ENCODE measurements around the gene VPS33B.

VPS33B gene

DNA sequence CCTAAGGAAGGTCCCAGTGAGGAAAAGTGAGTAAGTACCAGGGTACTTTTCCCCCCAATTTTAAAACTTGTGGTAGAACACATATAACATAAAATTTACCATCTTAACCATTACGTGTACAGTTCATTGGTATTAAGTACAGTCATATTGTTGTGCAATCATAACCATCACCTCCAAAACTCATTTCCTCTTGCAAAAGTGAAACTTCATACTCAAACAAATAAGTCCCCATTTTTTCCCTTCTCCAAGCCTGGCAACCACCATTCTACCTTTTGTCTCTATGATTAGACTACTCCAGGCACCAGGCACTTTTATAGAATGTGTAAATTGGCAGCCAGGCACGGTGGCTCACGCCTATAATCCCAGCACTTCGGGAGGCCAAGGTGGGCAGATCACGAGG is 40.3 kb downstream of the VPS33B start:
- no peak for DNase-seq

DNA sequence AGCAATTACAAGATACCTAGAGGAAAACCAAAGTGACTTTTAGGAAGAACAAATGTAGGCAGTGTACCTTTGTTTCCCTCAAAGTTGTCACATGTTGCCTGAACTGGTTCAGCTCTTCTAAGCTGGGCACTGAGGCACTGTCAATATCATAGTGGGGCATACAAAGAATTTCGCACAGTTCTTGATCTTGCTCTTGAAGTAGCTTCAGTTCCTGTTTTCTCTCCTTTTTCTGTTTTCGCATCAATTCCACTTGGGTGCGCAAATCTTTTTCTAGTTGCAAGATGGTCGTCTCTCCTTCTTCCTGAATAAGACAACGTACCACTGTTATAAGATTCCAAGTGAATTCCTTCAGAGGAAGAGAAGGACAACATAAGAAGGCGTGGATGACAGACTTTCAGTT is 40.7 kb downstream of the VPS33B start:
- DNase-seq, result no peak

DNA sequence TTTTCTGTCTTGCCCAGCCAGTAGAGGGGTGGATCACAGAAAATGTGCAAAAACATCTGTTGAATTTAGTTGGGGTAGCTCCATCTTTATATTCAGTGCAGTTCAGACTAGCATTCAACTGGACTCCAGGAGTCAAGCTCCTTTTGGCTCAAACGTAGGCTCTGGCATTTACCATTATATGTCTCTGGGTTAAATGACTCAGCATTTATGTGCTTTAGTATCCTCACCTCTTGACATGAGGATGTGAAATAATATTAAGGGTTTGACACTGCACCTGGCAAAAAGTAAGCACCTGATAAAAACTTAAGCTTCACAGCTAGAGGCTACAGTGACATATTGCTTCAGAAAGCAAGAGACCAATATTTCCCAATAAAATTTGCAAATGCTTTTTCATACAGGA is 42.8 kb downstream of the VPS33B start:
- DNase-seq, result no peak

DNA sequence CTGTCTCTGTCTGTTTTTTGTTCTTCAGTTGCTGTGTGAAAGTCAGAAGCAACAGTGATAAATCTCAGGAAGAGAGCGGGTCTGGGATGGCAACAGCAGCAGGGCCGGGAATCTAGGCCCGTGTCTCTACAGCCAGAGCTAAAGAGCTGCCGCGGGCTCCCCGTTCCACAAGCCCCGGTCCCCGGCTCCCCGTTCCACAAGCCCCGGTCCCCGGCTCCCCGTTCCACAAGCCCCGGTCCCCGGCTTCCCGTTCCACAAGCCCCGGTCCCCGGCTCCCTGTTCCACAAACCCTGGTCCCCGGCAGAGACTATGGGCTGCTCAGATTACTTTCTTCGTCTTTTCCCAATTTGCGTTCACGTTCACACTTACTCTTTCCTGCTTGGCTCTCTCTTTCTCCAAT is 48.2 kb downstream of the VPS33B start:
- no peak for DNase-seq

DNA sequence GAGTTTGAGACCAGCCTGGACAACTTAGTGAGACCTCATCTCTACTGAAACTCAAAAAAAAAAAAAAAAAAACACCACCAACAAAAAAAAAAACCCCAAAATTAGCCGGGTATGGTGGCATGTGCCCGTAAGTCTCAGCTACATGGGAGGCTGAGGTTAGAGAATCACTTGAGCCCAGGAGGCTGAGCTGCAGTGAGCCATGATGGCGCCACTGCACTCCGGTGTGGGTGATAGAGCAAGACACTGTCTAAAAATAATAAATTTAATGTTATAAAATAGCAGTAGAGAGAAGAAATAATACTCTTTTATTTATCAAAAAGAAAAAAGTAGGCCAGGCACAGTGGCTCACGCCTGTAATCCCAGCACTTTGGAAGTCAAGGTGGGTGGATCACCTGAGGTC is 50.3 kb downstream of the VPS33B start:
- DNase-seq, result no peak

DNA sequence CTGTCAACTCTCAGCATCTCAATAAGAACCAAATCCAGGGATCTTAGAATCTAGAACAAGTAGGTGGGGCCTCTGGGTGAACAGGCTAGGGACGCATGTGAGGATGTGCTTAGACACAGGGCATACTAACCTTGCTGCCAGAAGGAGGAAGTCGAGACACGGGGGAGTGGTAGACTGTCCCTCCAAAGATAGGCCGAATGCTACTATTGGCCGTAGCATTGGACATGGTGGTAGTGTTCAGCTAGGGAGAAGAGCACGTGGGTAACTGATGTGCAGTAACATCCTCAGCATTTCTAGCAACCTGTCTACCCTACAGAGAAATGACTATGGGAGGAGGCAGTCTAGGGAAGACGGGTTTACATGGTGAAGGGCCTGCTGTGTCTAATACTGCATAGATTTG is 52.1 kb downstream of the VPS33B start:
- DNase-seq, result no peak

DNA sequence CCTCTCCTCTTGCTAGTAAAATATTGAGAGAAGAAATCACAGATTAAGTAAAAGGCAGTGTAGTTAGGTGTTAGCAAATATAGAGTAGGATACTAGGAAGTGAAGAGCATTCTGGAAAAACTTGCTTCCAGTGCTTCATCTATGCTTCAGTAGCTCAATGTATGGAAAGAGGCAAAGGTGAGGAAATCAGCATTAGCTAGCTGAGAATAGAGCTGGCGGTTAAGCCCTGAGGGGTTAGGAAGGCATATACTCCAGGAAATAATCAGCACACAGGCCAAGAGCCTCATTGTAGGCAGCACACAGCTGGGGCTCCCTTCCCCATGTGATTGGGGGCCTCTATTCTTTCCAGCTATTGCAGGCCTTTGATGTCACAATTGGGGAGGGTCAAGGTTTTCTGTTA is 54.0 kb downstream of the VPS33B start:
- no peak for DNase-seq

DNA sequence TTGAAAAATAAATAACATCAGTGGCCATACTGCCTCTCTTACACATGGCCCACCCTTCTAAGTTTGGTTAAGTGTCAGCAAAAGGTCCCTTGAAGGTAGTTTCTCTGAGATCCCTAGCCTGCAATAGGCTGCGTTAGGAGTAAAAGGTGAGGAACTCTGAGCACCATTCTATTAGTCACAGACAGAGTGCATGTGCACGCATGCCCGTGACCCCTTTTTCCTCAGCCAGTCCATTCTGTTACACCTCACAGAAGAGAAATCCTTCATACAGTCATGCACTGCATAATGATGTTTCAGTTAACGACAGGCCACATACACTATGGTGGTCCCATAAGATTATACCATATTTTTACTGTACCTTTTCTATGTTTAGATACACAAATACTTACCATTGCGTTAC is 55.2 kb downstream of the VPS33B start:
- DNase-seq, result no peak

DNA sequence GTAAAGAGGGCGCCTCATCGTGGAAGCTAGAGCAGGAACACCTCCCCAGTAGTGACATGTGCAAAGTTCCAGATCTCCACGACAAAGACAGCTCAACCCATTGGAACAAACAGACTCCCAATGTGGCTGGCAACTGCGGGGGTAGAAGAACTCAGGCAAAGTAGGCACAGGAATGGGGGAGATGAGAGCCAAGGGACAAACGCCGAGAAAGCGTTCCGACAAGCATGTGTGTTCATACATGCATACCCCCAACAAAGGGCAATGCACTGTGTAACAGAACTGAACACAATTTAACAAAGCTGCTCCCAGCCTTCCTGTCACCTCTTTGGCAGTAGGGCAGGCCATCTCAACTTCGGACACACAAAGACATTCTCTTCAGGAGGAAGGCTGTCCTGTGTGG is 56.1 kb downstream of the VPS33B start:
- no peak for DNase-seq

DNA sequence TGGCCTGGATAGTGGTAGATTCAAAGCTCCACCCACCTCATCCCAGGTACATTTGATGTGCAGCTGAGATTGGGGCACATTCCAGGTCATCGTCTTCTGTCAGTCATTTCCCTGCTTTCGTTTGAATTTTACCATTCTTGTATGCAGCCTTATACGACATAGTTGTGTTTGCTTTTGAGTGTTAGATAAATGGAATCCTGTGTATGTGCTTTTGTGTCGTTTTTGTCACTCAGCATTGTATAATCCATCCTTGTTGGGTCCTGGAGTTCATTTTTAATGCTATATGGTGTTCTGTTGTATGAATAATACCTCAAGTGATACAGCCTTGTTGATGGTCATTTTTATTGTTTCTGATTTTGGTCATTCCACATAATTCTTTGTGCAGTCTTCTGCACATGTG is 60.4 kb downstream of the VPS33B start:
- DNase-seq, result no peak

DNA sequence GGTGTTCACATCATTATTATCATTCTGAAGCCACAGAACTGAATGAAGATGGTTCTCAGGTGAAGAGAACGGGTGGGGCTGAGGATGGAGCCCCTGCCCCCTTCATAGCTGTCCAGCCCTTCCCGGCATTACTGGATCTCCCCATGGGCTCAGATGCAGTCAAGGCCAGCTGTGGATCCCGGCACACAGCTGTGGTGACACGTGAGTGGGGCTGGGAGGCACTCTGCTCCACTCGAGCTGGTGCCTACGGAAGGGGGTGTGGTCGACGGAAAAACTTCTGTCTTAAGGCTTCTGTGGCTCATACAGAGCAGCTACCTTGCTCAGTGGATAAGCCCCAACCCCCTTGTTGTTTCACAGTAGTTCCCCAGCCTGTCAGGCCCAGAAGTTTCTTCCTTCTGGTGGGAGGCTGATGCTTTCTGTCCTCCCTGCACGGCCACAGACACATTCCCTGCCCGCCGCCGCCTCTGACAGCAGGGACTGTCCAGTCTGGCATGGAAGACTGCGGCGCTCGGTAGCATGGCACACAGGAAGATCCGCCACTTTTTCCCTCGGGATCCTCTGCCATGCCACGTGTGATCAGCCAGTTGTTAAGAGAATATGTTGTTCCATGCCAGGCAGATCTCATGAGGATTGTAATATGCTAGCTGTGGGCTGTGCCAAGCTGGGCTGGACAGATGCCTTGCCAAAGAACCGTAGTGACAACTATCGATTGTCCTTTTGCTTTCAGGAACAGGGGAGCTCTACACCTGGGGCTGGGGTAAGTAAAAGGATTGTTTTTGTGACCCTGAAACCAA is 61.9 kb downstream of the VPS33B start:
- DNase-seq, result peak in 2 of 51 donors; percentile 18 to 33

DNA sequence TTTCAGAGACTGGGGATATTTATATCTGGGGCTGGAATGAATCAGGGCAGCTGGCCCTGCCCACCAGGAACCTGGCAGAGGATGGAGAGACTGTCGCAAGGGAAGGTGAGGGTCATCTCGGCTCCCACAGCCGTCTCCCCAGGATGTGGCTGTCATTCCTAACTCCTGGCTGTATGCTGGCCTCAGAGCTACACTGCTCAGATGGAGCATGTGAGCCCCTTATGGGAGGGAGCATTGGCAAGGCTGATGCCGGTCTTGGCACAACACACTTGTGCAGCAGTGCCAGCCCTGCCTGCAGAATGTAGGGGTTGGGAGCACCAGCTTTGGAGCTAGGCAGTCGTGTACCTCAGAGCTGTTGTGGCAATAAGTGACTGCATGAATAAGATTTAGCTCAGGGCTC is 62.5 kb downstream of the VPS33B start:
- peak in 35 of 51 donors; percentile 4 to 79 (median 37) for DNase-seq

DNA sequence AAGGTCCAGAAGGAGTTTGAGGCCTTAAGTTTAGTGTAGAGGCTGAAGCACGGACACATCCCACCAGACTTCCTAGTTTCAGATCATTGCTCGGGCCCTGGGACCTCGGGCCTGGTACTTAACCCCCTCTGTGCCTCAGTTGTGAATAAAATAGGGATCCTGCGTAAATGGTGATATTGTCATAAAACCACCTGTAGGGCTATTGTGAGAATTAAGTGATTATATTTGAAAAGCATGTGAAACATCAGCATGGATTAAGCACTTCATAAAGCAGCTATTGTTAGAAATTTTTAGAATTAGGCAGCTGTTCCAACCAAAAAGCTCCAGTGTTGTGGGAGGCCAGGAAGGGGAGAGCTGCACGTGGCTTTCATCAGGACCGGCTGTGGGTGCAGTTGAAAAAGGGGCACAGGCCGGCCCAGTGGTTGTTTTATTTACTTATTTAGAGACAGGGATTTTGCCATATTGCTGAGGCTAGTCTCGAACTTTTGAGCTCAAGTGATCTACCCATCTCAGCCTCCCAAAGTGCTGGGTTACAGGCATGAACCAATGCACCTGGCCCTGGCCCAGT is 63.3 kb downstream of the VPS33B start:
- DNase-seq, result no peak

DNA sequence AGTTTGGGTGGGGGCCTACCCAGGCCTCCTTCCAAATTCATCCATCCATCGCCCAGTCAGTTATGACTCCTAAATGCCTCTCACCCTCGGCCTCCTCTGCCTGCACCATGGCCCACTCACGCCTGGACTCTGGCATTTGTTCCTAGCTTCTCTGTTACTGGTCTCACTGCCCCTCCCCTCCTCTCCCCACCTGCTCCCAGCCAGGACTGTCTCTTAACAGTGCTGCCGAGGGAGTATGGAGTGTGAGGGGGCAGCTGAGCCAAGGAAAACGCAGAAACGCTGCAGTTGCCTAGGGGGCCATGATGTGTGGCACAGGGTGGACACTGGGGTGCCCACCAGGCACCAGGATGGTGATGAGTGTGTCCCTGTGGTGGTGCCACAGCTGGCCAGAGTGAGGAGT is 64.6 kb downstream of the VPS33B start:
- peak in 1 of 51 donors; percentile 50 for DNase-seq

DNA sequence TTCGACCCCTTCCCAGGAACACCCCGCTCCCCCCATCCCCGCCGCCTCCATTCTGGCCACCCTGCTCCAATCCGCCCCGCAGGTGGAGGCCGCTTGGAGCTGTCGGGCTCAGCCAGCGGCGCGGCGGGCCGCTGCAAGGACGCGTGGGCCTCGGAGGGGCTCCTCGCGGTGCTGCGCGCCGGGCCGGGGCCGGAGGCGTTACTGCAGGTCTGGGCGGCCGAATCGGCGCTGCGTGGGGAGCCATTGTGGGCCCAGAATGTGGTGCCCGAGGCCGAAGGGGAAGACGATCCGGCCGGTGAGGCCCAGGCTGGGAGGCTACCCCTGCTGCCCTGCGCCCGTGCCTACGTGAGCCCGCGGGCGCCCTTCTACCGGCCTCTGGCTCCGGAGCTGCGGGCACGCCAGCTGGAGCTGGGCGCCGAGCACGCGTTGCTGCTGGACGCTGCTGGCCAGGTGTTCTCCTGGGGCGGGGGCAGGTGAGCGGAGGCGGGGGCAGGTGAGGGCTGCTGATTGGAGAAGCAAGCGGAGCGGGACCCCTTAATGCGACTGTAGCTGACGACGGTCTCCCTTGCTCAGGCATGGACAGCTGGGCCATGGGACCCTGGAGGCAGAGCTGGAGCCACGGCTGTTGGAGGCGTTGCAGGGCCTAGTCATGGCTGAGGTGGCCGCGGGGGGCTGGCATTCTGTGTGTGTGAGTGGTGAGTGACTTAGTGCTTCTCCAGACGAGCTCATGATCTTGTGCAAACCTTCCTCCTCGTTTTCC is 65.2 kb downstream of the VPS33B start:
- DNase-seq, result peak in 15 of 51 donors; percentile 5 to 81 (median 41)

DNA sequence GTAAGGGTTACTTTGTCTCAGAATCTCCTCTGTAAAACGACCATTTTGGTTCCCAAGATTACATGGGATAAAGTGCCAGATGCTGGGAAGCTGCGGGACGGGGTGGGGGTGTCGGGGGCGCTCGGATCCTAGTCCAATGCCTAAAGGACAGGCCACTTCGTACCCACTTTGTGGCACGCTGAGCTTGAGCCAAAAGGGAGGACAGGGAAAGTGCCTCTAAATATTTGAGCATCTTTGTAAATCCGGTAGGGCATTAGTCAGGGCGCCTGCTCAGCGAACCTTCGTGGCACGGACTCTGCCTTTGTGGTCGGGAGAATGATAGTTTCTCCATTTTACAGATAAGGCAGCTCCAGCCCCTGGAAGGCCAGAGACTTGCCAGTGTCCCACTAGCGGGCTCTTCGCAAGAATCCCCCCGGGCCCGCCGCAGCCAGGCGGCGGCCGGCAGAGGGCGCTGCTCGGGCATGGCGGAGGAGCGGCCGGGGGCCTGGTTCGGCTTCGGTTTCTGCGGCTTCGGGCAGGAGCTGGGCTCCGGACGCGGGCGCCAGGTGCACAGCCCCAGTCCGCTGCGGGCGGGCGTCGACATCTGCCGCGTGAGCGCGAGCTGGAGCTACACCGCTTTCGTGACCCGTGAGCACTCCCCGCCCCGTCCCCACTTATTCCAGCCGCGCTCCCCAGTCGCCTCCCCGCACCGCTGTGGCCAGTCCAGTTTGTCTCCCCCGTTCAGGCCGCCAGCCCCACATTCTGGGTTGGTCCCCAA is 65.9 kb downstream of the VPS33B start:
- DNase-seq, result peak in 45 of 51 donors; percentile 18 to 81 (median 53)

DNA sequence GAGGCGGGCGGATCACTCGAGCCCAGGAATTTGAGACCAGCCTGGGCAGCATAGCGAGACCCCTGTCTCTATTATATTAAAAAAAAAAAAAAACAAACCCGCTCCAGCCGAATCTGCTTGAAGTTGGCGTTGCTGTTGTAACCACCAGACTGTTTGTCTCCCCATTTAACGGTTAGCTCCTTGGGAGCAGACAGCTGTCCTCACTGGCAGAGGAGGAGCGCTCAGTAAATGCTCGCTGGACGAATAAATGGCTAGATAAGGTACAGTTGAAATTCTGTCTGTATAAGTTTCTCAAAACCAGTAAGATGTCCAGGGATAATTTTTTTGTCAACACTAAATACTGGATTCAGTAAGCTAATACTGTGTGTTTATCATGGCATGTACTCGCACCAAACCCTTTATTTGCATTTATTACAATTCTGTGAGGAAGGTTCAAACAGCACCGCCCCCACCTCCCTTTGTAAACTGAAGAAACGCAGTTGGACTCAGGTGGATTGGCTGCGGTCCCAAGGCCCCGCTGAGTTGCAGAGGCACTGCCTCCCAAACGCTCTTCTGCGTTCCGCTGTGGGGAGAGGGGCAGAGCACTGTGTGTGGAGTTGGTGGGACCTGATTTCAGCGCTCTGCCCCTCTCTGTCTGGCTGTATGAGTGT is 66.6 kb downstream of the VPS33B start:
- no peak for DNase-seq

DNA sequence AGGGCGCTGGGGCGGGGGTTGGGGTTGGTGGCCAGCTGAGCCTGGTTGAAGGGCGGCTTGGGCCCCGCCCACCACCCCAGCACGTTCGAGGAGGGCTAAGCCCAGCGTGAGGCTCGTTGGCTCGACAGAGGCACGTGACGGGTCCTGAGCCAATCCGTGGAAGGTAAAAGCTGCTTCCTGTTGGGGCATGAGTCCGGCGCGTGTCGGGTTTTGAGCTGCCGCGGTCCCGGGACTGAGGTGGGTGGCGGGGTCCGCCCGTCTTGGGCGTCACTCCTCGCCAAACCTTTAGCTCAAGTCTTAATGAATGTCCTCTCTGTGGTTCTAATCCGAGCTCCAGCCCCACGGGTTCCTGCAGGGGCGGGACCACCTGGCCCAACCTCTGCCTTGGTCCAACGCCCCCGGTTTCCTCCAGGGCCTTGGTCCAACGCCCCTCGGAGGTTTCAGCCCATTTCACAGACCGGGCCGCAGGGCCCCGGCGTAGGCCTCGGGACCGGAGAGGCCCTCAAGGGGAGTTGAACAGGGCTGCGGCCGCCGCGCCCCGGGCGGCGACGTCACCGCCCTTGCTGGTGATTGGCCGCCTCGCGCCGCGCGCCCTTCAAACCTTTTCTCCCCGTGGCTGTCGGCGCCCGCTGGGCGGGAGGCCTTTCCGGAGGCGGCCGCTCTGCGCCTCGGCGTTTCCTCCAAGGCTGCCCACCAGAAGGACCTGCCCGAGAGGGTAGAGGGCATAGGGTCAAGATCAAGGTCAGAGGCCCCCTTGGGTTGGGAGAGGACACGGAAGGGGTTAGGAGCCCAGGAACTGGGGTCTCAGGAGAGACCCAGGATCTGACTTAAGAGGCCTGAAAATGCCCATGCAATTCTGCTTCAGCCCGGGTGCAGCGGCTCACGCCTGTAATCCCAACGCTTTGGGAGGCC is 67.4 kb downstream of the VPS33B start, which contains the start of gene RCCD1:
Gene RCCD1 (plus strand): TSS at position 173 of the 912 bp plus-strand sequence. CDS start 1,851 bp downstream, outside the sequence.
- peak; percentile 44 to 95 (median 88) for DNase-seq

DNA sequence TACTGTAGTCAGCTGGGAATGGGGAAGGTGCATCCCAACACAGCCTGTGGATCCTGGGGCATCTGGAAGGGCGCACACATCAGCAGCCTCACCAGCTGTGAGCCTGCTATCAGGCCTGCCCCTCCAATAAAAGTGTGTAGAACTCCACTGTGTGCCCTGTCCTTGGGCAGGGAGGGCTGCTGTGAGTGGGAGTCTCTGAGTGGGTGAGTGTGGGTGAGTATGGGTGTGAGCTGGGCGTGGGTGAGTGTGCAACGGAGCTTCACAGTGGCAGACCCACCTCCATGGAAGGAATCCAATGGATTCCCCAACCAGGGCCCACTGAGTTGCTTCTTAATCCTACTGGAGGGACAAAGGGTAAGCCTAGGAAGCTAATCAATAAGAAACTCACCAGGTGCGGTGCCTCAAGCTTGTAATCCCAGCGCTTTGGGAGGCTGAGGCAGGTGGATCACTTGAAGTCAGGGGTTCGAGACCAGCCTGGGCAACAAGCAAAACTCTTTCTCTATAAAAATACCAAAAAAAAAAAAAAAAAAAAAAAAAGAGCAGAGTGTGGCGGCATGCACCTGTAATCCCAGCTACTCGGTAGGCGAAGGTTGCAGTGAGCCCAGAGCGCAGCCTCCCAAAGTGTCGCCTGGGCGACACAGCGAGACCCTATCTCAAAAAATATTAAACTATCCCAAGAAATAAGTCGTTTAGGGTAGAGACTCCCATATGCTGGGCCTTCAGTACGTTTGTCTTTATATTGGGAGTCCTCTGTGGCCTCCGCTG is 68.3 kb downstream of the VPS33B start:
- no peak for DNase-seq

Data from hypothalamus (tissue), 51 donors.